ENCODE measurements around the gene LSP1. TPM values are rescaled to one million over a fixed set of nuclear protein-coding genes. Genes with fewer than 3 reads are reported as not detected.

LSP1 gene
- polyA plus RNA-seq, 4 donors, result 4.5 to 45.1 (median 22.3) TPM

GRCh38 chr11:1918436-1919315, 65.8 kb downstream of the LSP1 start:
- no peaks in the 10 kb centered on the region for H3K9me3 ChIP-seq (ENCODE audit: control insufficient read depth in 2 of 2, insufficient read depth in 1 of 2, low read depth in 1 of 2, low read length in 1 of 2)
- 62 to 84% (median 71%) methylated on average over 25 to 29 of the region's 29 CpGs for WGBS, 3 donors
- no peak overlapping the region for H3K4me3 ChIP-seq (ENCODE audit: low read depth in 1 of 3, low read length in 3 of 3)
- H3K27me3 ChIP-seq (ENCODE audit: control insufficient read depth in 3 of 3, insufficient read depth in 3 of 3, low read length in 3 of 3), result no peaks in the 10 kb centered on the region
- FAIRE-seq (no peak), DNase-seq (peak in 1 of 2 donors; percentile 13)
- no peaks in the 10 kb centered on the region for H3K36me3 ChIP-seq (ENCODE audit: control insufficient read depth in 3 of 3, insufficient read depth in 2 of 3, low read depth in 1 of 3, low read length in 3 of 3)
- H3K27ac ChIP-seq (ENCODE audit: low read depth in 1 of 3, low read length in 2 of 3), result no peak overlapping the region
- no peaks in the 10 kb centered on the region for H3K4me1 ChIP-seq (ENCODE audit: control insufficient read depth in 3 of 3, insufficient read depth in 2 of 3, low read depth in 1 of 3, low read length in 2 of 3)

- DNase-seq, result no peak
- Histone ChIP-seq H3K36me3 (ENCODE audit: control insufficient read depth in 3 of 3, insufficient read depth in 2 of 3, low read depth in 1 of 3, low read length in 3 of 3) (no peaks in the 10 kb centered on the region), H3K27ac (ENCODE audit: low read depth in 1 of 3, low read length in 2 of 3) (no peak within 1 kb of the TSS), H3K27me3 (ENCODE audit: control insufficient read depth in 3 of 3, insufficient read depth in 3 of 3, low read length in 3 of 3) (no peaks in the 10 kb centered on the region), H3K4me3 (ENCODE audit: low read depth in 1 of 3, low read length in 3 of 3) (no peak within 1 kb of the TSS), H3K9me3 (ENCODE audit: control insufficient read depth in 2 of 2, insufficient read depth in 1 of 2, low read depth in 1 of 2, low read length in 1 of 2) (no peaks in the 10 kb centered on the region), H3K4me1 (ENCODE audit: control insufficient read depth in 3 of 3, insufficient read depth in 2 of 3, low read depth in 1 of 3, low read length in 2 of 3) (no peaks in the 10 kb centered on the region)
- 64 to 79% (median 73%) methylated on average over 30 to 31 of the region's 31 CpGs for WGBS, 3 donors
- no peak for FAIRE-seq
Observed at GRCh38 chr11:1919391-1920127, 66.7 kb downstream of the LSP1 start, which contains the start of gene TNNT3. TNNT3 (plus strand) TSS chr11:1919703; CDS start chr11:1922875, 3,172 bp downstream.

GRCh38 chr11:1920128-1920908, 67.4 kb downstream of the LSP1 start:
- Histone ChIP-seq H3K9me3 (ENCODE audit: control insufficient read depth in 2 of 2, insufficient read depth in 1 of 2, low read depth in 1 of 2, low read length in 1 of 2) (no peaks in the 10 kb centered on the region), H3K27ac (ENCODE audit: low read depth in 1 of 3, low read length in 2 of 3) (no peak overlapping the region), H3K4me3 (ENCODE audit: low read depth in 1 of 3, low read length in 3 of 3) (no peak overlapping the region), H3K27me3 (ENCODE audit: control insufficient read depth in 3 of 3, insufficient read depth in 3 of 3, low read length in 3 of 3) (no peaks in the 10 kb centered on the region), H3K36me3 (ENCODE audit: control insufficient read depth in 3 of 3, insufficient read depth in 2 of 3, low read depth in 1 of 3, low read length in 3 of 3) (no peaks in the 10 kb centered on the region), H3K4me1 (ENCODE audit: control insufficient read depth in 3 of 3, insufficient read depth in 2 of 3, low read depth in 1 of 3, low read length in 2 of 3) (no peaks in the 10 kb centered on the region)
- no peak for FAIRE-seq
- 83 to 90% (median 84%) methylated on average over 23 to 25 of the region's 25 CpGs for WGBS, 3 donors
- DNase-seq, result no peak

GRCh38 chr11:1920909-1921573, 68.2 kb downstream of the LSP1 start:
- no peaks in the 10 kb centered on the region for H3K27me3 ChIP-seq (ENCODE audit: control insufficient read depth in 3 of 3, insufficient read depth in 3 of 3, low read length in 3 of 3)
- DNase-seq, result no peak
- 27 to 66% (median 40%) methylated on average over 20 to 21 of the region's 21 CpGs for WGBS, 3 donors
- no peak for FAIRE-seq
- no peaks in the 10 kb centered on the region for H3K36me3 ChIP-seq (ENCODE audit: control insufficient read depth in 3 of 3, insufficient read depth in 2 of 3, low read depth in 1 of 3, low read length in 3 of 3)
- H3K4me1 ChIP-seq (ENCODE audit: control insufficient read depth in 3 of 3, insufficient read depth in 2 of 3, low read depth in 1 of 3, low read length in 2 of 3), result no peaks in the 10 kb centered on the region
- no peak overlapping the region for H3K4me3 ChIP-seq (ENCODE audit: low read depth in 1 of 3, low read length in 3 of 3)
- no peaks in the 10 kb centered on the region for H3K9me3 ChIP-seq (ENCODE audit: control insufficient read depth in 2 of 2, insufficient read depth in 1 of 2, low read depth in 1 of 2, low read length in 1 of 2)
- peak overlapping the region in 1 of 3 donors; percentile 22 for H3K27ac ChIP-seq (ENCODE audit: low read depth in 1 of 3, low read length in 2 of 3)

- Histone ChIP-seq H3K9me3 (ENCODE audit: control insufficient read depth in 2 of 2, insufficient read depth in 1 of 2, low read depth in 1 of 2, low read length in 1 of 2) (no peaks in the 10 kb centered on the region), H3K36me3 (ENCODE audit: control insufficient read depth in 3 of 3, insufficient read depth in 2 of 3, low read depth in 1 of 3, low read length in 3 of 3) (no peaks in the 10 kb centered on the region), H3K4me3 (ENCODE audit: low read depth in 1 of 3, low read length in 3 of 3) (no peak overlapping the region), H3K27me3 (ENCODE audit: control insufficient read depth in 3 of 3, insufficient read depth in 3 of 3, low read length in 3 of 3) (no peaks in the 10 kb centered on the region), H3K27ac (ENCODE audit: low read depth in 1 of 3, low read length in 2 of 3) (peak overlapping the region in 1 of 3 donors; percentile 22), H3K4me1 (ENCODE audit: control insufficient read depth in 3 of 3, insufficient read depth in 2 of 3, low read depth in 1 of 3, low read length in 2 of 3) (no peaks in the 10 kb centered on the region)
- FAIRE-seq (no peak), DNase-seq (no peak)
- 59 to 68% (median 61%) methylated on average over 18 of the region's 18 CpGs for WGBS, 3 donors
Observed at GRCh38 chr11:1921574-1922141, 68.8 kb downstream of the LSP1 start.

GRCh38 chr11:1922481-1923081, 69.7 kb downstream of the LSP1 start:
- no peaks in the 10 kb centered on the region for H3K36me3 ChIP-seq (ENCODE audit: control insufficient read depth in 3 of 3, insufficient read depth in 2 of 3, low read depth in 1 of 3, low read length in 3 of 3)
- WGBS, 3 donors, result 51 to 62% (median 59%) methylated on average over 11 to 14 of the region's 14 CpGs
- DNase-seq, result no peak
- FAIRE-seq, result no peak
- no peak overlapping the region for H3K27ac ChIP-seq (ENCODE audit: low read depth in 1 of 3, low read length in 2 of 3)
- H3K4me3 ChIP-seq (ENCODE audit: low read depth in 1 of 3, low read length in 3 of 3), result no peak overlapping the region
- no peaks in the 10 kb centered on the region for H3K9me3 ChIP-seq (ENCODE audit: control insufficient read depth in 2 of 2, insufficient read depth in 1 of 2, low read depth in 1 of 2, low read length in 1 of 2)
- peaks cover 0 to 9% (median 0%) of the 10 kb centered on the region in 3 donors for H3K4me1 ChIP-seq (ENCODE audit: control insufficient read depth in 3 of 3, insufficient read depth in 2 of 3, low read depth in 1 of 3, low read length in 2 of 3)
- H3K27me3 ChIP-seq (ENCODE audit: control insufficient read depth in 3 of 3, insufficient read depth in 3 of 3, low read length in 3 of 3), result no peaks in the 10 kb centered on the region

- H3K4me3 ChIP-seq (ENCODE audit: low read depth in 1 of 3, low read length in 3 of 3), result no peak overlapping the region
- no peak for DNase-seq
- H3K27me3 ChIP-seq (ENCODE audit: control insufficient read depth in 3 of 3, insufficient read depth in 3 of 3, low read length in 3 of 3), result no peaks in the 10 kb centered on the region
- 73 to 88% (median 76%) methylated on average over 22 of the region's 22 CpGs for WGBS, 3 donors
- no peaks in the 10 kb centered on the region for H3K9me3 ChIP-seq (ENCODE audit: control insufficient read depth in 2 of 2, insufficient read depth in 1 of 2, low read depth in 1 of 2, low read length in 1 of 2)
- H3K4me1 ChIP-seq (ENCODE audit: control insufficient read depth in 3 of 3, insufficient read depth in 2 of 3, low read depth in 1 of 3, low read length in 2 of 3), result peaks cover 0 to 10% (median 0%) of the 10 kb centered on the region in 3 donors
- H3K27ac ChIP-seq (ENCODE audit: low read depth in 1 of 3, low read length in 2 of 3), result no peak overlapping the region
- no peaks in the 10 kb centered on the region for H3K36me3 ChIP-seq (ENCODE audit: control insufficient read depth in 3 of 3, insufficient read depth in 2 of 3, low read depth in 1 of 3, low read length in 3 of 3)
- FAIRE-seq, result no peak
Observed at GRCh38 chr11:1923201-1923956, 70.5 kb downstream of the LSP1 start.

Measured in small intestine (tissue), 7 donors.